Vagina (tissue), 2 donors: ENCODE results near the gene RAB4B. TPM values are rescaled to one million over a fixed set of nuclear protein-coding genes. Genes with fewer than 3 reads are reported as not detected.

ENCODE experiments used
- DNase-seq, 2 donors: peaks; one replicate each; pipeline ENCODE4 v3.0.0-alpha.2; 2017; ENCODE audit errors: extremely low spot score in 2 of 2
- H3K27ac ChIP-seq: fragments of 200-600 bp; sonication (generic); one replicate; pipeline ENCODE4 v1.5.1; 2019
- H3K27me3 ChIP-seq: fragments of 200-600 bp; sonication (generic); one replicate; pipeline ENCODE4 v1.5.1; 2019
- H3K36me3 ChIP-seq, 2 donors: fragments of 200-600 bp; sonication (generic); one replicate each; pipeline ENCODE4 v1.5.1; 2017 to 2019
- H3K4me1 ChIP-seq: fragments of 200-600 bp; sonication (generic); one replicate; pipeline ENCODE4 v1.5.1; 2019
- H3K4me3 ChIP-seq, 2 donors: fragments of 200-600 bp; sonication (generic); 1 replicate in 1 of 2; 2 replicates in 1 of 2; pipeline ENCODE4 v1.5.1; 2016 to 2019
- H3K9me3 ChIP-seq: fragments of 200-600 bp; sonication (generic); one replicate; pipeline ENCODE4 v1.5.1; 2019
- POLR2A ChIP-seq, 2 donors: fragments of 450-650 bp; IDR thresholded peaks; one replicate each; pipeline ENCODE4 v1.6.1; 2017; ENCODE audit warnings: antibody characterized with exemption in 2 of 2, mild to moderate bottlenecking in 2 of 2, moderate library complexity in 2 of 2
- POLR2AphosphoS5 ChIP-seq, 2 donors: sonication (generic); formaldehyde crosslinking; IDR thresholded peaks; one replicate each; pipeline ENCODE4 v1.9.0; 2017; ENCODE audit warnings: antibody characterized with exemption in 2 of 2, mild to moderate bottlenecking in 2 of 2, low read depth in 1 of 2; ENCODE audit not compliant: insufficient read depth in 1 of 2
- intact Hi-C: fragments of 100-400 bp; cut with DNase I; formaldehyde crosslinking; loops from one replicate; pipeline ENCODE4 v1.15.1; 2023
- total RNA-seq: library from RNA; depleted of rRNA; stranded (reverse); fragments of >200 nt; gene quantifications from one replicate; pipeline ENCODE4 v1.2.3, GENCODE V29; 2016
- TF ChIP-seq, protein P1 (sequence below), 3 experiments: fragments of 450-650 bp in 2 of 3; fragments of 200-600 bp in 1 of 3; sonication (generic) in 1 of 3; IDR thresholded peaks; one replicate each; pipeline ENCODE4 v1.5.1; 2017 to 2019; ENCODE audit warnings: antibody characterized with exemption in 3 of 3, mild to moderate bottlenecking in 2 of 3, moderate library complexity in 2 of 3

RAB4B gene
- total RNA-seq, 1 donor from 2014 or later, result 22.3 TPM

DNA sequence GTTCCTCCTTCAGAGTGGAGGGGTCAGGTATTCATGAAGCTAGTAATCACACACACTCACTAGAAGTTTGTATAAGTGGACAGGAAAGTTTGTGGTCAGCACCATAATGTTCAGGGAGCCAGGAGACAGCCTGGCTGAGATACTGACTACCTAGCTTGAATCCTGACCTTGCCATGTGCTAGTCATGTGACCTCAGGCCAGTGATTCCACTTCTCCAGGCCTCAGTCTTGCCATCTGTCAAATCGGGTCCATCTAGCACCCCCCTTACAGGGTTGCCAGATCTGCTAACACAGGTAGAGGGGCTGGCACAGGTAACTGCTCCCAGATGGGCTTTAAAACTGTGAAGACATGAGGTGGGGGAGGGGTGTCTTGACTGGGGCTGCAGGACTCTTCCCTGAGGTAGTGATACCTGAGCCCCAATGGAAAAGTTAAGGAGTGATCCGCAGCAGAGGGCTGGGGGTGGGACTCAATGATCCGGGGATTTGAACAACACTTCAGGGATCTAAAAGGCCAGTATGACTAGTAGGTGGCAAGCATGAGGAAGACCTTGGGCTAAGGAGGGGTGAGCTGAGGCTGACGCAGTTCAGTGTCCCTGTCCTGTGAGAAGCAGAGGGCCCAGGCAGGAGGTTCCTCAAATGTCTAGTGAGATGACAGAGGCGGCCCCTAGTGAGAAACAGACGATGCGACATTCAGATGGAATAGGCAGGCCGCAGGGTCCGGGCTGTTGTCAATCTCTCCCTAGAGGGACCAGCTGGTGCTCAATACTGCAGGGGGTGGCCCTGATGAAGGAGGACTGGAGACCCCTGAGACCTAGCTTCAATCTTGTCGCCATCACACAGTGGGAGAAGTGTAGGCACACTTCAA, 36.3 kb upstream of the RAB4B start:
- Histone ChIP-seq H3K4me3 (no peak overlapping the region), H3K27ac (peak overlapping the region; percentile 72), H3K36me3 (peaks cover 0 to 34% of the 10 kb centered on the region in 2 donors), H3K4me1 (peaks cover 33% of the 10 kb centered on the region), H3K27me3 (no peaks in the 10 kb centered on the region), H3K9me3 (no peaks in the 10 kb centered on the region)
- intact Hi-C loops, result no loop called here
- DNase-seq, result no peak
- no peak for TF ChIP-seq POLR2A (IDR thresholded peaks at IDR 0.05)
- peak in 1 of 2 donors; percentile 6 for TF ChIP-seq POLR2AphosphoS5 (IDR thresholded peaks at IDR 0.05; ENCODE audit: insufficient read depth in 1 of 2, low read depth in 1 of 2)
- TF ChIP-seq, protein P1, sequence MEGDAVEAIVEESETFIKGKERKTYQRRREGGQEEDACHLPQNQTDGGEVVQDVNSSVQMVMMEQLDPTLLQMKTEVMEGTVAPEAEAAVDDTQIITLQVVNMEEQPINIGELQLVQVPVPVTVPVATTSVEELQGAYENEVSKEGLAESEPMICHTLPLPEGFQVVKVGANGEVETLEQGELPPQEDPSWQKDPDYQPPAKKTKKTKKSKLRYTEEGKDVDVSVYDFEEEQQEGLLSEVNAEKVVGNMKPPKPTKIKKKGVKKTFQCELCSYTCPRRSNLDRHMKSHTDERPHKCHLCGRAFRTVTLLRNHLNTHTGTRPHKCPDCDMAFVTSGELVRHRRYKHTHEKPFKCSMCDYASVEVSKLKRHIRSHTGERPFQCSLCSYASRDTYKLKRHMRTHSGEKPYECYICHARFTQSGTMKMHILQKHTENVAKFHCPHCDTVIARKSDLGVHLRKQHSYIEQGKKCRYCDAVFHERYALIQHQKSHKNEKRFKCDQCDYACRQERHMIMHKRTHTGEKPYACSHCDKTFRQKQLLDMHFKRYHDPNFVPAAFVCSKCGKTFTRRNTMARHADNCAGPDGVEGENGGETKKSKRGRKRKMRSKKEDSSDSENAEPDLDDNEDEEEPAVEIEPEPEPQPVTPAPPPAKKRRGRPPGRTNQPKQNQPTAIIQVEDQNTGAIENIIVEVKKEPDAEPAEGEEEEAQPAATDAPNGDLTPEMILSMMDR (IDR thresholded peaks at IDR 0.05), result no peak

- DNase-seq, result no peak
Measured at GRCh38 chr19:40742477-40742876, 35.6 kb upstream of the RAB4B start.

DNA sequence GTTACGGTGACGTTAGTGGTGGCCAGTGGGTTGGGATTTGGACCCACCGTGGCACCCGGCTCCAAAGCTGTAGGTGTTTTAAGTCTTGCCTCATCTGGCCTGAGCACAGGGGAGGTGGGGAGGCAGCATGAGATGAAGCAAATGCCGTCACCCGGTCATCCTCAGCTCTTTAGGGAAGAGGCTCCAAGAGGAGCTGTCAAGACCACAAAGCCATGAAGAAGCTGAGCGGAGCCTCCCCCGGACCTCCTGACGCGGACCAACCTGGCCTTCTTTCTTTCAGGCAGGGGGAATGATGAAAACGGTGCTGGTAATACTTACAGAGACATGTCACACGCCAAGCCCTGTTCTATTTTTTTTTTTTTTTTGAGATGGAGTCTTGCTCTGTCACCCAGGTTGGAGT, 35.2 kb upstream of the RAB4B start:
- Histone ChIP-seq H3K27ac (no peak overlapping the region), H3K27me3 (no peaks in the 10 kb centered on the region), H3K36me3 (peaks cover 0 to 23% of the 10 kb centered on the region in 2 donors), H3K9me3 (no peaks in the 10 kb centered on the region), H3K4me3 (no peak overlapping the region), H3K4me1 (peaks cover 26% of the 10 kb centered on the region)
- DNase-seq, result no peak
- intact Hi-C loops, result no loop called here
- no peak for TF ChIP-seq POLR2AphosphoS5 (IDR thresholded peaks at IDR 0.05; ENCODE audit: insufficient read depth in 1 of 2, low read depth in 1 of 2)
- TF ChIP-seq, protein P1 (IDR thresholded peaks at IDR 0.05), result no peak
- no peak for TF ChIP-seq POLR2A (IDR thresholded peaks at IDR 0.05)

More at GRCh38 chr19:40742477-40742876, 35.6 kb upstream of the RAB4B start:
- no peak for TF ChIP-seq POLR2A (IDR thresholded peaks at IDR 0.05)
- TF ChIP-seq, protein P1 (IDR thresholded peaks at IDR 0.05), result no peak
- TF ChIP-seq POLR2AphosphoS5 (IDR thresholded peaks at IDR 0.05; ENCODE audit: insufficient read depth in 1 of 2, low read depth in 1 of 2), result no peak
- H3K27me3 ChIP-seq, result no peaks in the 10 kb centered on the region
- no peaks in the 10 kb centered on the region for H3K9me3 ChIP-seq
- intact Hi-C loops, result no loop called here
- H3K4me1 ChIP-seq, result peaks cover 26% of the 10 kb centered on the region
- peak overlapping the region; percentile 72 for H3K27ac ChIP-seq
- H3K4me3 ChIP-seq, result no peak overlapping the region
- peaks cover 0 to 27% of the 10 kb centered on the region in 2 donors for H3K36me3 ChIP-seq

GRCh38 chr19:40743926-40744325, 34.1 kb upstream of the RAB4B start:
- Histone ChIP-seq H3K36me3 (peaks cover 0 to 12% of the 10 kb centered on the region in 2 donors), H3K9me3 (no peaks in the 10 kb centered on the region), H3K27ac (no peak overlapping the region), H3K4me3 (no peak overlapping the region), H3K27me3 (no peaks in the 10 kb centered on the region), H3K4me1 (peaks cover 26% of the 10 kb centered on the region)
- TF ChIP-seq, protein P1 (IDR thresholded peaks at IDR 0.05), result no peak
- TF ChIP-seq POLR2AphosphoS5 (IDR thresholded peaks at IDR 0.05; ENCODE audit: insufficient read depth in 1 of 2, low read depth in 1 of 2) (no peak), POLR2A (IDR thresholded peaks at IDR 0.05) (no peak)
- intact Hi-C loops, result no loop called here
- DNase-seq, result no peak
